ENCODE measurements around the gene INF2.

DNA sequence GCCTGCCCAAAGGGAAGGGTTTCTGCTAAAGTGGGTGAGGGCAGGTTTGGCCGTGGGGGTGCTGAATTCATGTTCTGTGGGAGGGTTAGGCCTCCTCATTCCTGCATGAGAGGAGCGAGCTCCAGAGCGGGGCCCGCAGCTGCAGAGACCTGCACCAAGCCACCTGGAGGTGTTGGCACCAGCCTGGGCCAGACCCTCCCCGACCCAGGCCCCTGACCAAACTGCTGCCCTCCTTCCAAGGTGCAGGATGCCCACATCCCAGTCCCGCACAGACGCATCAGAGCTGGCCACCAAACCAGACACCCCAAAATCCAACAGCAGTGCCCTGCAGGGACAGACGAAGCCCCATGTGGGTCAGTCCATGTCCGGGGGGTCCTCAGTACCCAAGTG lies 45.2 kb downstream of the INF2 start:
- TF ChIP-seq, protein P1, sequence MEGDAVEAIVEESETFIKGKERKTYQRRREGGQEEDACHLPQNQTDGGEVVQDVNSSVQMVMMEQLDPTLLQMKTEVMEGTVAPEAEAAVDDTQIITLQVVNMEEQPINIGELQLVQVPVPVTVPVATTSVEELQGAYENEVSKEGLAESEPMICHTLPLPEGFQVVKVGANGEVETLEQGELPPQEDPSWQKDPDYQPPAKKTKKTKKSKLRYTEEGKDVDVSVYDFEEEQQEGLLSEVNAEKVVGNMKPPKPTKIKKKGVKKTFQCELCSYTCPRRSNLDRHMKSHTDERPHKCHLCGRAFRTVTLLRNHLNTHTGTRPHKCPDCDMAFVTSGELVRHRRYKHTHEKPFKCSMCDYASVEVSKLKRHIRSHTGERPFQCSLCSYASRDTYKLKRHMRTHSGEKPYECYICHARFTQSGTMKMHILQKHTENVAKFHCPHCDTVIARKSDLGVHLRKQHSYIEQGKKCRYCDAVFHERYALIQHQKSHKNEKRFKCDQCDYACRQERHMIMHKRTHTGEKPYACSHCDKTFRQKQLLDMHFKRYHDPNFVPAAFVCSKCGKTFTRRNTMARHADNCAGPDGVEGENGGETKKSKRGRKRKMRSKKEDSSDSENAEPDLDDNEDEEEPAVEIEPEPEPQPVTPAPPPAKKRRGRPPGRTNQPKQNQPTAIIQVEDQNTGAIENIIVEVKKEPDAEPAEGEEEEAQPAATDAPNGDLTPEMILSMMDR (IDR thresholded peaks at IDR 0.05): no peak
- no peak for TF ChIP-seq POLR2AphosphoS5 (IDR thresholded peaks at IDR 0.05)
- no peak for TF ChIP-seq POLR2A (IDR thresholded peaks at IDR 0.05)

Data from prostate gland (tissue), 2 donors.